HFF-Myc (cell line): ENCODE results near the gene RNF214.

ENCODE experiments used
- DNase-seq: peaks from one replicate; pipeline ENCODE4 v3.0.0-alpha.2; 2011; ENCODE audit warnings: low read depth; ENCODE audit errors: extremely low read depth
- H3K4me3 ChIP-seq: replicated peaks from 2 replicates; pipeline ENCODE4 v1.5.1; 2011; ENCODE audit warnings: low read depth, mild to moderate bottlenecking, control low read depth, low read length
- TF ChIP-seq, protein P1 (sequence below): IDR thresholded peaks from 2 replicates; pipeline ENCODE4 v1.5.1; 2012; ENCODE audit warnings: mild to moderate bottlenecking, low read depth, low read length, control low read depth; ENCODE audit errors: missing control alignments

Gene RNF214

DNA sequence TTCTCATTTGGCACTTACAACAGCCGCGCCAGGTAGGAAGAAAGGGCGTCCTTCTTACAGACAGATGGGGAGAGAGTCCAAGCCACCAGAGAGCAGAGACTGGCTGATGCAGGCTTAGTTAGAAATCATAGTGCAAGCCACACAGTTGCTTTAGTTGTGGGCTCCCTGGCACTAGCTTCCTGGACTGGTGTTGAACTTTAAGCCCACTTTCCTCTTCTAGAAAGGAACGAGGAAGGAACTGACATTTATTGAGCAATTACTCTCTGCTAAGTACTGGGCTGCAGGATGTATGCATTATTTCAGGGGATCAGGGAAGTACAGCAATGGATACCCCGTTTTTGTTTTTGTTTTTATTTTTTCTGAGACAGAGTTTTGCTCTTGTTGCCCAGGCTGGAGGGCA, 80.6 kb downstream of the RNF214 start:
- DNase-seq: no peak
- TF ChIP-seq, protein P1, sequence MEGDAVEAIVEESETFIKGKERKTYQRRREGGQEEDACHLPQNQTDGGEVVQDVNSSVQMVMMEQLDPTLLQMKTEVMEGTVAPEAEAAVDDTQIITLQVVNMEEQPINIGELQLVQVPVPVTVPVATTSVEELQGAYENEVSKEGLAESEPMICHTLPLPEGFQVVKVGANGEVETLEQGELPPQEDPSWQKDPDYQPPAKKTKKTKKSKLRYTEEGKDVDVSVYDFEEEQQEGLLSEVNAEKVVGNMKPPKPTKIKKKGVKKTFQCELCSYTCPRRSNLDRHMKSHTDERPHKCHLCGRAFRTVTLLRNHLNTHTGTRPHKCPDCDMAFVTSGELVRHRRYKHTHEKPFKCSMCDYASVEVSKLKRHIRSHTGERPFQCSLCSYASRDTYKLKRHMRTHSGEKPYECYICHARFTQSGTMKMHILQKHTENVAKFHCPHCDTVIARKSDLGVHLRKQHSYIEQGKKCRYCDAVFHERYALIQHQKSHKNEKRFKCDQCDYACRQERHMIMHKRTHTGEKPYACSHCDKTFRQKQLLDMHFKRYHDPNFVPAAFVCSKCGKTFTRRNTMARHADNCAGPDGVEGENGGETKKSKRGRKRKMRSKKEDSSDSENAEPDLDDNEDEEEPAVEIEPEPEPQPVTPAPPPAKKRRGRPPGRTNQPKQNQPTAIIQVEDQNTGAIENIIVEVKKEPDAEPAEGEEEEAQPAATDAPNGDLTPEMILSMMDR: no peak

DNA sequence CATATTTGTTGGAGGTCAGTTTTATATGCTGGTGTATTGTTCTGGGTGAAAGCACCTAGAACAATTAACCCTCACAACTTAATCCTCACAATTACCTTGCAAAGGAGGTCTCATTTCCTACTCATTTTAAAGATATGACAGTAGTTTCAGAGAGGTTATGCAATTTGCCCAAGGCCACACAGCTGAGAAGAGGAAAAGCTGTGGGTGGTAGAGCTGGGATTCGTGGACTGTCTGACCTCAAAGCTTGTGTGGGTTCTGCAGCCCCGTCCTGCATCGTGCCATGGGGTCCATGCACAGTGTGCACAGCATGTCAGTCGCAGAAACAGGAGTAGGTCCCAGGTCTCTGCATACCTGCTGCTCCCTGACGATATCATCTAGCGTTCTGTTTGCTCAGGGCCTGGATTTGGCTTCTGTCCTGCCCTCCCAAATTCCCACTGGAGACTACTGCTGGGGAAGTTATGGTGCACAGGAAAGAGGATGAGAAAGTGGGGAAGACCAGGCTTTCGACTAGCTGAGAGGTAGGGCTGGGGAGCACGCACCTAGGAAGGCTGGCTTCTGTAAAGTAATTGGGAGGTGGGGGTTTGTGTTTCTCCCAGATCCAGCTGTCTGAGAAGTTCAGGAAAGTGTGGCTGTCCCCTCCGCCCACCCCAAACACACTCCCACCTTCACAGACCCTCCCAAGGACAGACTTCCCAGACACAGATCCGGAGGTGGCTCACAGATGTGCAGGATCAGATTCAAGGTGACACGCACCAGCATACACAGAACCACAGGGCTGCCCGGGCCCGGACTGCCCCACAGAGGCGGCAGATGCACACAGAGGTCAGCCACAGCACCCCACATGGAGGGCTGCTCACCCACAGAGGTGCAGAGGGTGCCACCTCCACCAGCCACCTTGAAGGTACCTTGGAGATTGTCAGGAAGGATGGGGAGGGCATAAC, 81.6 kb downstream of the RNF214 start:
- peak overlapping the region; percentile 84 for H3K4me3 ChIP-seq

More for the DNA sequence above, 80.6 kb downstream of the RNF214 start:
- H3K4me3 ChIP-seq: no peak overlapping the region

DNA sequence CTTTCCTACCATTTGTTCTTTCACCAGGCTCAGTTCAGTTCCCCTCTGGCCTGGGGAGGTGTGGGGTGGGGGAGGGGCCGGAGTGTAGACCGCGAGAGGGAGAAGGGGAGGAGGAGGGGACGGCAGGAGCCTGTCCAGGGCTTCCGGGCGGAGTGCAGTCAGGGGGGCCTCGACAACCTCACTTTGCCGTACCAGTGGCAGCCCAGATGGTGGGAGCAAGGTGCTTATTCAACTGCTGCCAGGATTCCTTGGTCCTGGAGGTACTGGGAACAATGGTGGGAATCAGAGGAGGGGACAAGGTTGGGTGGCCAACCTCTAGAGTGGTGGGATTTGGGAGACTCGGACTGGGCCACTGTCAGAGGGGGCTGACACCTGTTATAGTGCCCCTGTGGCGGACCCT, 82.4 kb downstream of the RNF214 start:
- DNase-seq: no peak
- peak overlapping the region; percentile 84 for H3K4me3 ChIP-seq
- TF ChIP-seq, protein P1: no peak

More for the DNA sequence above, 81.6 kb downstream of the RNF214 start:
- DNase-seq: no peak
- TF ChIP-seq, protein P1: no peak

GRCh38 chr11:117315285-117316196, 83.1 kb downstream of the RNF214 start:
- H3K4me3 ChIP-seq: peak overlapping the region; percentile 84
- DNase-seq: no peak
- TF ChIP-seq, protein P1: no peak

GRCh38 chr11:117316197-117316961, 83.9 kb downstream of the RNF214 start, which contains the start of gene BACE1:
BACE1 (minus strand) TSS chr11:117316256; CDS start chr11:117315795, 461 bp downstream.
- TF ChIP-seq, protein P1: peak; percentile 57
- DNase-seq: peak; percentile 60
- H3K4me3 ChIP-seq: peak within 1 kb of the TSS; percentile 84

DNA sequence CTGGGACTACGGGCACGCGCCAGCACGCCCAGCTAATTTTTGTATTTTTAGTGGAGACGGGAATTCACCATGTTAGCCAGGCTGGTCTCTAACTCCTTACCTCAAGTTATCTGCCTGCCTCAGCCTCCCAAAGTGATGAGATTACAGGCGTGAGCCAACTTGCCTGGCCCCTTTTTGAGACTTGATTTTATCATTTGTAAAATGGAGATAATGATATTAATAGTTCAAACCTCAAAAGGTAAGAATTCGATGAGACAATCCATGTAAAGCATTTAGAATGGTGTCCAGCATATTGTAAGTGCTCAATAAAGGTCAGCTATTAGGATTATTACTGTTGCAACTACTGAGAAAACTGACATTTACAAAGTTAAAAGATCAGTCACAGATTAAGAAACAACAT, 86.3 kb downstream of the RNF214 start:
- no peak for DNase-seq
- TF ChIP-seq, protein P1: no peak
- no peak overlapping the region for H3K4me3 ChIP-seq
